ENCODE results near the gene OSBPL2.

OSBPL2 gene

GRCh38 chr20:62311832-62312661 lies 73.7 kb downstream of the OSBPL2 start:
- H3K4me1 Mint-ChIP-seq: no peaks in the 10 kb centered on the region
- DNase-seq: no peak
- H3K27ac Mint-ChIP-seq: no peak overlapping the region
- no peaks in the 10 kb centered on the region for H3K9me3 Mint-ChIP-seq
- H3K36me3 Mint-ChIP-seq (ENCODE audit: low read depth): peaks cover 3% of the 10 kb centered on the region
- no peaks in the 10 kb centered on the region for H3K27me3 Mint-ChIP-seq
- no peak overlapping the region for H3K4me3 Mint-ChIP-seq
- no peak for ATAC-seq

GRCh38 chr20:62312662-62312977 lies 74.3 kb downstream of the OSBPL2 start:
- Mint-ChIP-seq H3K4me3 (no peak overlapping the region), H3K27ac (no peak overlapping the region), H3K27me3 (no peaks in the 10 kb centered on the region), H3K4me1 (no peaks in the 10 kb centered on the region), H3K9me3 (no peaks in the 10 kb centered on the region), H3K36me3 (ENCODE audit: low read depth) (peaks cover 3% of the 10 kb centered on the region)
- ATAC-seq: no peak
- no peak for DNase-seq

GRCh38 chr20:62313021-62313420 lies 74.7 kb downstream of the OSBPL2 start:
- ATAC-seq: no peak
- peaks cover under 1% of the 10 kb centered on the region for H3K36me3 Mint-ChIP-seq (ENCODE audit: low read depth)
- H3K27me3 Mint-ChIP-seq: no peaks in the 10 kb centered on the region
- no peaks in the 10 kb centered on the region for H3K4me1 Mint-ChIP-seq
- H3K9me3 Mint-ChIP-seq: no peaks in the 10 kb centered on the region
- no peak overlapping the region for H3K27ac Mint-ChIP-seq
- DNase-seq: no peak
- no peak overlapping the region for H3K4me3 Mint-ChIP-seq

GRCh38 chr20:62313460-62314338 lies 75.4 kb downstream of the OSBPL2 start:
- no peak overlapping the region for H3K4me3 Mint-ChIP-seq
- ATAC-seq: no peak
- no peak overlapping the region for H3K27ac Mint-ChIP-seq
- H3K27me3 Mint-ChIP-seq: no peaks in the 10 kb centered on the region
- H3K4me1 Mint-ChIP-seq: no peaks in the 10 kb centered on the region
- H3K36me3 Mint-ChIP-seq (ENCODE audit: low read depth): no peaks in the 10 kb centered on the region
- DNase-seq: no peak
- no peaks in the 10 kb centered on the region for H3K9me3 Mint-ChIP-seq

- ATAC-seq (no peak), DNase-seq (no peak)
- Mint-ChIP-seq H3K4me1 (no peaks in the 10 kb centered on the region), H3K4me3 (no peak overlapping the region), H3K27me3 (no peaks in the 10 kb centered on the region), H3K36me3 (ENCODE audit: low read depth) (no peaks in the 10 kb centered on the region), H3K27ac (no peak overlapping the region), H3K9me3 (no peaks in the 10 kb centered on the region)
Measured at GRCh38 chr20:62314339-62314638, 76.0 kb downstream of the OSBPL2 start.

- no peaks in the 10 kb centered on the region for H3K4me1 Mint-ChIP-seq
- H3K4me3 Mint-ChIP-seq: no peak overlapping the region
- H3K36me3 Mint-ChIP-seq (ENCODE audit: low read depth): no peaks in the 10 kb centered on the region
- no peak for DNase-seq
- ATAC-seq: no peak
- H3K27me3 Mint-ChIP-seq: no peaks in the 10 kb centered on the region
- no peak overlapping the region for H3K27ac Mint-ChIP-seq
- H3K9me3 Mint-ChIP-seq: no peaks in the 10 kb centered on the region
Measured at GRCh38 chr20:62314711-62315302, 76.5 kb downstream of the OSBPL2 start.

- H3K36me3 Mint-ChIP-seq (ENCODE audit: low read depth): no peaks in the 10 kb centered on the region
- DNase-seq: no peak
- H3K4me1 Mint-ChIP-seq: no peaks in the 10 kb centered on the region
- no peaks in the 10 kb centered on the region for H3K9me3 Mint-ChIP-seq
- no peaks in the 10 kb centered on the region for H3K27me3 Mint-ChIP-seq
- ATAC-seq: no peak
- no peak overlapping the region for H3K4me3 Mint-ChIP-seq
- H3K27ac Mint-ChIP-seq: no peak overlapping the region
Measured at GRCh38 chr20:62315773-62316172, 77.5 kb downstream of the OSBPL2 start.

GRCh38 chr20:62316331-62317166 lies 78.2 kb downstream of the OSBPL2 start:
- ATAC-seq (no peak), DNase-seq (no peak)
- Mint-ChIP-seq H3K27me3 (no peaks in the 10 kb centered on the region), H3K4me3 (no peak overlapping the region), H3K4me1 (no peaks in the 10 kb centered on the region), H3K36me3 (ENCODE audit: low read depth) (no peaks in the 10 kb centered on the region), H3K27ac (no peak overlapping the region), H3K9me3 (no peaks in the 10 kb centered on the region)

GRCh38 chr20:62317167-62317655 lies 78.9 kb downstream of the OSBPL2 start:
- no peaks in the 10 kb centered on the region for H3K36me3 Mint-ChIP-seq (ENCODE audit: low read depth)
- no peak overlapping the region for H3K27ac Mint-ChIP-seq

GRCh38 chr20:62318400-62319345 lies 80.4 kb downstream of the OSBPL2 start:
- Mint-ChIP-seq H3K36me3 (ENCODE audit: low read depth) (no peaks in the 10 kb centered on the region), H3K9me3 (no peaks in the 10 kb centered on the region), H3K4me3 (no peak overlapping the region), H3K27ac (no peak overlapping the region), H3K4me1 (no peaks in the 10 kb centered on the region), H3K27me3 (no peaks in the 10 kb centered on the region)
- ATAC-seq (no peak), DNase-seq (no peak)

More at GRCh38 chr20:62317167-62317655, 78.9 kb downstream of the OSBPL2 start:
- H3K4me3 Mint-ChIP-seq: no peak overlapping the region
- no peak for DNase-seq
- no peak for ATAC-seq
- H3K9me3 Mint-ChIP-seq: no peaks in the 10 kb centered on the region
- H3K27me3 Mint-ChIP-seq: no peaks in the 10 kb centered on the region
- no peaks in the 10 kb centered on the region for H3K4me1 Mint-ChIP-seq

- ATAC-seq (no peak), DNase-seq (no peak)
- Mint-ChIP-seq H3K4me3 (no peak overlapping the region), H3K27me3 (no peaks in the 10 kb centered on the region), H3K27ac (no peak overlapping the region), H3K4me1 (no peaks in the 10 kb centered on the region), H3K36me3 (ENCODE audit: low read depth) (no peaks in the 10 kb centered on the region), H3K9me3 (no peaks in the 10 kb centered on the region)
Measured at GRCh38 chr20:62319346-62319909, 81.1 kb downstream of the OSBPL2 start.

- ATAC-seq (no peak), DNase-seq (peak; percentile 21)
- H3K27ac Mint-ChIP-seq: no peak overlapping the region
- no peaks in the 10 kb centered on the region for H3K4me1 Mint-ChIP-seq
- H3K36me3 Mint-ChIP-seq (ENCODE audit: low read depth): no peaks in the 10 kb centered on the region
- H3K4me3 Mint-ChIP-seq: no peak overlapping the region
- no peaks in the 10 kb centered on the region for H3K9me3 Mint-ChIP-seq
- H3K27me3 Mint-ChIP-seq: no peaks in the 10 kb centered on the region
Measured at GRCh38 chr20:62320581-62321354, 82.4 kb downstream of the OSBPL2 start.
